Neural cell (in vitro differentiated cells): ENCODE measurements around the gene ROBO3. TPM values are rescaled to one million over a fixed set of nuclear protein-coding genes. Genes with fewer than 3 reads are reported as not detected.

Experiments used
- H2AFZ ChIP-seq: fragments of 200-600, 300-800 bp; sonication (generic), shearing (Covaris generic); 2 replicates; pipeline ENCODE4 v1.6.0; 2014; ENCODE audit warnings: low read depth, mild to moderate bottlenecking, antibody characterized with exemption, low read length, moderate library complexity
- H3F3A ChIP-seq: fragments of 200-600 bp; shearing (Covaris generic); 2 replicates; pipeline ENCODE4 v1.6.1; 2016; ENCODE audit warnings: mild to moderate bottlenecking, moderate library complexity, mixed read lengths, antibody characterized with exemption, low read length; ENCODE audit not compliant: insufficient read depth, poor library complexity, severe bottlenecking
- H3K27ac ChIP-seq: fragments of 200-600, 300-800 bp; sonication (generic), shearing (Covaris generic); 2 replicates; pipeline ENCODE4 v1.5.1; 2014; ENCODE audit warnings: mild to moderate bottlenecking, low read length, moderate library complexity
- H3K27me3 ChIP-seq: fragments of 300-800, 200-600 bp; sonication (generic), shearing (Covaris generic); 2 replicates; pipeline ENCODE4 v1.6.0; 2014; ENCODE audit warnings: mild to moderate bottlenecking, low read depth, low read length, moderate library complexity; ENCODE audit not compliant: insufficient read depth
- H3K36me3 ChIP-seq: fragments of 300-800, 200-600 bp; sonication (generic), shearing (Covaris generic); 2 replicates; pipeline ENCODE4 v1.5.1; 2014; ENCODE audit warnings: mild to moderate bottlenecking, antibody characterized with exemption, low read length, moderate library complexity; ENCODE audit not compliant: insufficient read depth
- H3K4me2 ChIP-seq: fragments of 300-800, 200-600 bp; sonication (generic), shearing (Covaris generic); 2 replicates; pipeline ENCODE4 v1.6.0; 2014; ENCODE audit warnings: mild to moderate bottlenecking, low read length
- H3K4me3 ChIP-seq: fragments of 300-800, 200-600 bp; sonication (generic), shearing (Covaris generic); 2 replicates; pipeline ENCODE4 v1.5.1; 2014; ENCODE audit warnings: mild to moderate bottlenecking, low read length, moderate library complexity
- H3K79me2 ChIP-seq: fragments of 200-600 bp; shearing (Covaris generic); replicated peaks from 2 replicates; pipeline ENCODE4 v1.6.0; 2014; ENCODE audit warnings: mild to moderate bottlenecking, low read length, moderate library complexity; ENCODE audit not compliant: insufficient read depth
- H3K9ac ChIP-seq: fragments of 300-800, 200-600 bp; sonication (generic), shearing (Covaris generic); 2 replicates; pipeline ENCODE4 v1.6.1; 2016; ENCODE audit warnings: mild to moderate bottlenecking, low read length, mixed read lengths
- H3K9me2 ChIP-seq: fragments of 200-600 bp; shearing (Covaris generic); 2 replicates; pipeline ENCODE4 v1.6.1; 2016; ENCODE audit warnings: mild to moderate bottlenecking, low read length, mixed read lengths; ENCODE audit not compliant: insufficient read depth
- H3K9me3 ChIP-seq: fragments of 200-600, 300-800 bp; sonication (generic), shearing (Covaris generic); 2 replicates; pipeline ENCODE4 v1.6.1; 2016; ENCODE audit warnings: mild to moderate bottlenecking, mixed run types, low read length, moderate library complexity, mixed read lengths
- H4K20me1 ChIP-seq: fragments of 200-600 bp; shearing (Covaris generic); 2 replicates; pipeline ENCODE4 v1.6.1; 2016; ENCODE audit warnings: mild to moderate bottlenecking, mixed run types; ENCODE audit not compliant: insufficient read depth
- CTCF ChIP-seq: fragments of 450-650 bp; IDR thresholded peaks from 2 replicates; pipeline ENCODE4 v1.5.1; 2014; ENCODE audit warnings: antibody characterized with exemption, mild to moderate bottlenecking, moderate library complexity; ENCODE audit not compliant: poor library complexity, severe bottlenecking
- EP300 ChIP-seq: fragments of 450-650 bp; conservative IDR thresholded peaks from 2 replicates; pipeline ENCODE4 v1.6.1; 2014; ENCODE audit warnings: antibody characterized with exemption, mild to moderate bottlenecking, moderate library complexity; ENCODE audit not compliant: poor library complexity, severe bottlenecking
- EZH2 ChIP-seq: fragments of 200-600, 300-800 bp; shearing (Covaris generic), sonication (generic); IDR thresholded peaks from 2 replicates; pipeline ENCODE4 v1.6.1; 2014; ENCODE audit warnings: antibody characterized with exemption, low read length, borderline replicate concordance, mild to moderate bottlenecking; ENCODE audit not compliant: insufficient read depth, poor library complexity, severe bottlenecking
- MXI1 ChIP-seq: fragments of 450-650 bp; conservative IDR thresholded peaks from 2 replicates; pipeline ENCODE4 v1.6.1; 2014; ENCODE audit warnings: antibody characterized with exemption, mild to moderate bottlenecking; ENCODE audit not compliant: poor library complexity, severe bottlenecking
- POLR2AphosphoS5 ChIP-seq: IDR thresholded peaks from 2 replicates; pipeline ENCODE4 v1.6.1; 2012
- RAD21 ChIP-seq: fragments of 450-650 bp; conservative IDR thresholded peaks from 2 replicates; pipeline ENCODE4 v1.6.1; 2014; ENCODE audit warnings: antibody characterized with exemption, mild to moderate bottlenecking, moderate library complexity
- REST ChIP-seq: IDR thresholded peaks from 2 replicates; pipeline ENCODE4 v1.6.1; 2012; ENCODE audit warnings: borderline replicate concordance
- SMC3 ChIP-seq: fragments of 450-650 bp; conservative IDR thresholded peaks from 2 replicates; pipeline ENCODE4 v1.6.1; 2014; ENCODE audit warnings: antibody characterized with exemption, mild to moderate bottlenecking, moderate library complexity; ENCODE audit not compliant: poor library complexity
- TAF1 ChIP-seq: IDR thresholded peaks from 2 replicates; pipeline ENCODE4 v1.6.1; 2012; ENCODE audit warnings: low read depth
- polyA plus RNA-seq: library from polyadenylated mRNA; depleted of rRNA; stranded (reverse); fragments of >200 nt; gene quantifications from 2 replicates; pipeline ENCODE4 v1.2.3, GENCODE V29; 2014

Gene ROBO3
- polyA plus RNA-seq, 1 donor from 2014 or later = 12.8 TPM

GRCh38 chr11:124879493-124880289 is 14.5 kb downstream of the ROBO3 start:
- Histone ChIP-seq H3K4me3 (no peak overlapping the region), H3K9me2 (no peaks in the 10 kb centered on the region), H2AFZ (no peak overlapping the region), H3K27me3 (peaks cover 4% of the 10 kb centered on the region), H4K20me1 (no peaks in the 10 kb centered on the region), H3K27ac (no peak overlapping the region), H3K9me3 (no peaks in the 10 kb centered on the region), H3K9ac (no peak overlapping the region), H3K36me3 (no peaks in the 10 kb centered on the region), H3K79me2 (no peaks in the 10 kb centered on the region), H3K4me2 (no peak overlapping the region), H3F3A (no peaks in the 10 kb centered on the region)
- TF ChIP-seq EP300 (no peak), CTCF (no peak), POLR2AphosphoS5 (no peak), EZH2 (no peak), RAD21 (no peak), REST (no peak), TAF1 (no peak), MXI1 (no peak), SMC3 (no peak)

GRCh38 chr11:124880290-124880611 is 15.0 kb downstream of the ROBO3 start:
- Histone ChIP-seq H3K9me3 (no peaks in the 10 kb centered on the region), H3K9me2 (no peaks in the 10 kb centered on the region), H3K9ac (no peak overlapping the region), H3K4me3 (no peak overlapping the region), H3K27ac (no peak overlapping the region), H3K36me3 (no peaks in the 10 kb centered on the region), H3F3A (no peaks in the 10 kb centered on the region), H4K20me1 (no peaks in the 10 kb centered on the region), H3K79me2 (no peaks in the 10 kb centered on the region), H3K27me3 (no peaks in the 10 kb centered on the region), H3K4me2 (no peak overlapping the region), H2AFZ (no peak overlapping the region)
- no peak for TF ChIP-seq EZH2
- TF ChIP-seq REST = no peak
- TF ChIP-seq SMC3 = no peak
- no peak for TF ChIP-seq EP300
- no peak for TF ChIP-seq POLR2AphosphoS5
- no peak for TF ChIP-seq MXI1
- no peak for TF ChIP-seq RAD21
- no peak for TF ChIP-seq TAF1
- TF ChIP-seq CTCF = no peak
